Memory B cell (primary cell): ENCODE measurements around the gene TSPAN32.
A peak's percentile ranks its signal among the peaks of the same experiment; 100 is the strongest.

Experiments used
- ATAC-seq: fragments of 150-1000 bp; cut with Tn5 transposase; 2 replicates; pipeline ENCODE4 v1.10.0; 2021; ENCODE audit warnings: low read depth, mild to moderate bottlenecking, moderate library complexity
- DNase-seq, 2 donors: peaks; one replicate each; pipeline ENCODE4 v3.0.0; 2022; ENCODE audit warnings: low spot score in 2 of 2
- H3K27ac Mint-ChIP-seq: one replicate; pipeline ENCODE4 v1.8.0; 2022; ENCODE audit warnings: mild to moderate bottlenecking, moderate library complexity, mixed read lengths
- H3K27me3 Mint-ChIP-seq: one replicate; pipeline ENCODE4 v1.8.0; 2022; ENCODE audit warnings: mixed read lengths
- H3K36me3 Mint-ChIP-seq: one replicate; pipeline ENCODE4 v1.8.0; 2022; ENCODE audit warnings: mild to moderate bottlenecking, mixed read lengths
- H3K4me1 Mint-ChIP-seq: one replicate; pipeline ENCODE4 v1.8.0; 2022; ENCODE audit warnings: mixed read lengths
- H3K4me3 Mint-ChIP-seq: one replicate; pipeline ENCODE4 v1.8.0; 2022; ENCODE audit warnings: mild to moderate bottlenecking, moderate library complexity, mixed read lengths
- H3K9me3 Mint-ChIP-seq: one replicate; pipeline ENCODE4 v1.8.0; 2022; ENCODE audit warnings: mixed read lengths

The TSPAN32 gene, protein sequence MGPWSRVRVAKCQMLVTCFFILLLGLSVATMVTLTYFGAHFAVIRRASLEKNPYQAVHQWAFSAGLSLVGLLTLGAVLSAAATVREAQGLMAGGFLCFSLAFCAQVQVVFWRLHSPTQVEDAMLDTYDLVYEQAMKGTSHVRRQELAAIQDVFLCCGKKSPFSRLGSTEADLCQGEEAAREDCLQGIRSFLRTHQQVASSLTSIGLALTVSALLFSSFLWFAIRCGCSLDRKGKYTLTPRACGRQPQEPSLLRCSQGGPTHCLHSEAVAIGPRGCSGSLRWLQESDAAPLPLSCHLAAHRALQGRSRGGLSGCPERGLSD

DNA sequence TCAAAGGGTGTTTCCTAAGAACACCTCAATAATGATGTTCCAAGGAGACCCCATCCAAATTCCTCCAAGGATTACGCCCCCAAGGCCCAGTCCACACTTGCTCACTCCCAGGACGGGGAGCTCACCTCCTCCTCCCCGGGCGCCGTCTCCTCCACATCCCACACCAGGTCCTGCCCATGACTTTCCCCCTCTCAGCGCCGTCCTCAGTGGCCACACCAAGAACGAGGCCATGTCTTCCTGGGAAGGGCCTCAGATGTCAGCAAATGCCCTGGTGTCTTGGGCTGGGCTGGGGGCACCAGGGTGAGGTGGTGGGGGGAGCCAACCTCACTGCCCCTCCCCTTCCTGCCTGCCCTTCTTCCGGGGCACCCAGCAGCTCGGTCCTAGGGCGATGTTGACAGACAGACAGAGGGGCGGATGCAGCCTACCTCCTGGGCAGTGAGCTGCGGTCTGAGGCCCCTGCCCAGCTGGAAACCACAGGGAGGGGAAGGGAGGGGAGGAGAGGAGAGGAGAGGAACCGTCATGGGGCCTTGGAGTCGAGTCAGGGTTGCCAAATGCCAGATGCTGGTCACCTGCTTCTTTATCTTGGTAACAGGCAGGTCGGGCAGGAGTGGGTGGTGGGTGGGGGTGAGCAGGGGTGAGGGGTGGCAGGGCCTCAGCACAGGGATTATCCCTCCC, at the start of gene TSPAN32, which contains the start of gene C11orf21:
Gene TSPAN32 (plus strand): TSS at position 383 of the 675 bp plus-strand sequence. CDS start 137 bp downstream, at position 520.
Gene C11orf21 (minus strand): TSS at position 288 of the 675 bp plus-strand sequence. CDS start 110 bp downstream, at position 178.
- ATAC-seq: peak; percentile 54
- DNase-seq: peak in 1 of 2 donors; percentile 34
- Mint-ChIP-seq H3K9me3 (no peaks in the 10 kb centered on the region), H3K36me3 (peaks cover 6% of the 10 kb centered on the region), H3K27me3 (no peaks in the 10 kb centered on the region), H3K4me1 (peaks cover 31% of the 10 kb centered on the region), H3K4me3 (peak within 1 kb of the TSS; percentile 92), H3K27ac (peak within 1 kb of the TSS; percentile 90)

DNA sequence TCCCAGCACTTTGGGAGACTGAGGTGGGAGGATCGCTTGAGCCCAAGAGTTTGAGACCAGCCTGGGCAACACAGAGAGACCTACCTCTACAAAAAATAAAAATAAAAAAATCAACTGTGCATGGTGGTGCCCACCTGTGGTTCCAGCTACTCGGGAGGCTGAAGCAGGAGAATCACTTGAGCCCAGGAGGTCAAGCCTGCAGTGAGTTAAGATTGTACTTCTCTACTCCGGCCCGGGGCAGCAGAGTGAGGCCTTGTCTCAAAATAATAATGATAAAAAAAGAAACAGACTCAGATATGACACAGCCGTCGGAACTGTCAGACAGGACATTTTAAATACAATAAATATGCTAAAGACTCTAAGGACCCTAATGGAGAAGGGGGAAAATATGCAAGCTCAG, 49.8 kb upstream of the TSPAN32 start:
- Mint-ChIP-seq H3K27me3 (peaks cover 4% of the 10 kb centered on the region), H3K36me3 (no peaks in the 10 kb centered on the region), H3K27ac (no peak overlapping the region), H3K9me3 (peaks cover 3% of the 10 kb centered on the region), H3K4me1 (peaks cover 3% of the 10 kb centered on the region), H3K4me3 (no peak overlapping the region)
- ATAC-seq: no peak
- DNase-seq: no peak

DNA sequence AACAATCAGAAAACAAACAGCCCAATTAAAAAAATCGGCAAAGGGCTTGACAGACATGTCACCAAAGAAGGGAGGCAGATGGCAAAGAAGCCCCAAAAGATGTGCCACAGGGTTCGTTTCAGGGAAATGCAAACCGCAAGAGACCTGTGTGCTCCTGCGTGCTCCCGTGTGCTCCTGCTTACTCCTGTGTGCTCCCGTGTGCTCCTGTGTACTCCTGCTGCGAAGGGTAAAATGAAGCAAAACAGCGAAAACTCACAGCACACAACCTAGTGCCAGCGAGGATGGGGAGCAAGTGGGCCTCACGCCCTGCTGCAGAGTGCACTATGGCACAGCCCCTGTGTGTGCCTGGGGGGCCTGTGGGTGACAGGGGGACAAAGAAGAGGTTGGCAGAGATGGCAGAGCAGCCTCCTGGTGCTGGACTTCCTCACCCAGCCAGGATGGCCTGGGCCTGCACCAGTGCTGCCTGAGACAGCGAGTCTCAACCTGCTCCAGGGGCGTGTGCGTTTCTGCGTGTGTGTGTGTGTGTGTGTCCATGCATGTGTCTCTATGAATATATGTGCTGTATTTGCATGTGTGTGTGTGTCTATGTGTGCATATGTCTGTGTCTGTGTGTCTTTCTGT, 45.4 kb upstream of the TSPAN32 start:
- no peak overlapping the region for H3K4me3 Mint-ChIP-seq
- H3K9me3 Mint-ChIP-seq: peaks cover 3% of the 10 kb centered on the region
- DNase-seq: no peak
- peaks cover 2% of the 10 kb centered on the region for H3K27me3 Mint-ChIP-seq
- peaks cover 3% of the 10 kb centered on the region for H3K4me1 Mint-ChIP-seq
- H3K36me3 Mint-ChIP-seq: no peaks in the 10 kb centered on the region
- no peak overlapping the region for H3K27ac Mint-ChIP-seq
- no peak for ATAC-seq

DNA sequence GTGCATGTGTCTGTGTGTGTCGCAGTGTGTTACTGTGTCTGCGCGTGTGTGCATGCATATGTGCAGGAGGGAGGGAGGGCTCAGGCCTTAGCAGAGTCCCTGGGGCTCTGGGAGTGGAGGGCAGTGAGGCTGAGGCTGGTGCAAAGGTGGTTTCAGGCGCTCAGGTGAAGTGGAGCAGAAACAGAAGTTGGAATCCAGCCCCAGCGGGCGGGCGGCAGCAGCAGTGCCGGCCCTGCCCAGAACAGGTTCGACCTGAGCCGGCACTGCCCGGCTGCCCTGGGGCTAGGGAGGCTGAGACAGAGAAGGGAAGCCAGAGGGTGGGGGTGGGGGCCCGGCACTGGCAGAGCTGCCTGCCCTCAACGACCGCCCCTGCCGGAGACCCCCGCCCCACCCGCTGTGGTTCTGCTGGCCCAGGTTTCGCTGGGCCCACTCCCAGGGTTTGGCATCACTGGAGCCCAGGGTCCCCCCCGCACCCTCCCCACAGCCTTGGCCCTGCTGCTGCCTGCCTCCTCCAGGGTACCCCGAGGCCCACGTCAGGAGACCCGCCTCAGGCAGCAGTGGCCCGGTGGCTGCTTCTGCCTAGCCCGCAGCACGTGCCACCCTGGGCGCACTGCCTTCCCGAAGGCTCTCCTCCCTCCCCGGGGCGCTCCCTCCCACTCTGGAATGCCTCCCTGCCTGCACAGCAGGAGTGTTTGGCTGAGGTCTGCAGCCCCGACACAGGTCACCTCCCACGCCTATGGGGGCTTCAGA, 44.7 kb upstream of the TSPAN32 start:
- H3K27ac Mint-ChIP-seq: no peak overlapping the region
- H3K27me3 Mint-ChIP-seq: peaks cover 2% of the 10 kb centered on the region
- H3K4me3 Mint-ChIP-seq: no peak overlapping the region
- no peak for ATAC-seq
- no peaks in the 10 kb centered on the region for H3K36me3 Mint-ChIP-seq
- no peak for DNase-seq
- H3K9me3 Mint-ChIP-seq: peaks cover 3% of the 10 kb centered on the region
- H3K4me1 Mint-ChIP-seq: peaks cover 3% of the 10 kb centered on the region

DNA sequence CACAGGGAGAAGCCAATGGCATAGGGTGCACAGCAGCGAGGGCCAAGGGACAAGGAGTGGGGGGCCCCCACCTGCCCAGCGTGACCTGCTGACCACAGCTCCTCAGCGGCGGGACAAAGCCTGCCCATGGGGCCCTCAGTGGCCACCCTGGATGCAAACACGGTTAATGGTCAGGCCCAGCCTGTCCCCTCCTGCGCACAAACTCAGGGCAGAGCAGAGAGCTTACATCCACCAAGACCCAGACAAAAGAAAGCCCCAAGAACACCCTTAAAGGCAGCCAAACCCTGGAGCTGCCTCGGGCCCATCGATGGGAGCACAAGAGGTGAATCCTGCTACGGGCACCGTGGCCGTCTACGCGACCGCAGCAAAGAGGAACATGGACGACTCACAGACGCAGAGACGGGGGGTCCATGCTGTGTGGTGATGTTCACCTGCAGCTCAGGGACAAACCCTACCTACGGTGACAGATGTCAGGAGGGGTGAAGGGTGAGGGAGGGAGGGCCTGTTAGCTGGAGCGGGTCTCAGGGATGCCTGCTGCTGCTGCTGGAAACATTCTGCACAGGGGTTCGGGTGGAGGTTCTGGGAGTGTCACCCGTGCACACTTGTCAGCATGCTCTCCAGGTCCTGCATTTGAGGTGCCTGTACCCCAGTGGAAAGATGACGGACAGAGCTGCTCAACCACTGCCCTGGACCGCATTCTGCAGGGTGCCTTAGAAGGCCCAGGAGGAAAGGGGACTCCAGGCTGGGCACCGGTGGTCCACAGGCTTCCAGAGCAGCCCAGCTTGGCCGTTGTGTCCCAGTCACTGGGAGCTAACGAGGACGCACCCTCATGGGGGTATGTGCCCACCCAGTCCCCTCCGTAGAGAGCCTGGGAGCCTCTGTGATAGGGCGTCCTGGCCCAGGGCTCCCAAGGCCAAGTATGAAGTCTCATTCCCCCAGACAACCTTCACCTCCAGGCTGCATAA, 43.0 kb upstream of the TSPAN32 start:
- Mint-ChIP-seq H3K4me1 (peaks cover 3% of the 10 kb centered on the region), H3K9me3 (peaks cover 2% of the 10 kb centered on the region), H3K4me3 (no peak overlapping the region), H3K27ac (no peak overlapping the region), H3K36me3 (no peaks in the 10 kb centered on the region), H3K27me3 (peaks cover 2% of the 10 kb centered on the region)
- no peak for DNase-seq
- ATAC-seq: no peak

DNA sequence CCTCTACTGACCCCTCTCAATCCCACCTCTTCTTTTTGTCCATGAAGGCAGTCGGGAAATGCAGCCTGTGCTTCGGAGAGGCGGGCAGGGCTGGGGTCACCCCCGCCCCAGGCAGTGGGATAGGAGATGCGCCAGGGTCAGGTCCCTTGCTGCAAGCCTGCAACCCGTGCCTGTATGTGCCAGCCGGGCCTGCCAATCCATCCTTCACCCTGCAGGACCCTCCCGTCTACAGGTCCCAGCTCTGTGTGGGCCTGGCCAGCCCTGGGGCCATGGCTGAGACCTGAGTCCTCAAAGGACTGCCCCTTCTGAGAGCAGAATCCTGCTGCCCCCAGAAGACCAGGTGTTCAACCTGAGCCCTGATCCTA, 42.4 kb upstream of the TSPAN32 start:
- no peaks in the 10 kb centered on the region for H3K36me3 Mint-ChIP-seq
- DNase-seq (no peak), ATAC-seq (no peak)
- H3K4me1 Mint-ChIP-seq: peaks cover 3% of the 10 kb centered on the region
- no peak overlapping the region for H3K27ac Mint-ChIP-seq
- H3K4me3 Mint-ChIP-seq: no peak overlapping the region
- H3K27me3 Mint-ChIP-seq: peaks cover 2% of the 10 kb centered on the region
- H3K9me3 Mint-ChIP-seq: peaks cover 2% of the 10 kb centered on the region

DNA sequence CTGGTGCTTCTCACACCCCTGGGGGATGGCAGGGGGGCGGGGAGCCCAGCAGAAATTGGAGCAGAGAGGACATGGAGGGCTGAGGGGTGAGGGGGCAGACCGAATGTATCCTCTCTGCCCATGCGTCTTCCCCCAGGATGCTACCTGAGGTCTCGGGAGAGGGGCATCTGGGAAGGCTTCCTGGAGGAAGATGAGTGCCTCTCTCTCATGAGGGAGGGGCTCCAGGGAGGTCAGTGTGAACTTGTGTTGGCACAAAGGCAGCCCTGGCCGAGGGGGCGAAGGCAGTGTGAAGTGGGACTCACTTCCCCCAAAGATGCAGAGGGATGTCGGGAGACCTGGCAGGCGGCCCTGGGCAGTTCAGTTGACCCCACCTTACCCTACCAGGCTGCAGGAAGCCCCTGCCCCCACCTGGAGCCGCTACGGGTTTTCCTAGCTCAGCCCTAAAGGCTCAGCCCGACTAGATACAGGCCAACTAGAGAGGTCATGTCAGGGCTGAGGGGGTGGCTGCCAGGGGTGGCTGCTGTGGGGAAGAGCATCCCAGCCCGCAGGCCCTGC, 41.8 kb upstream of the TSPAN32 start:
- H3K27me3 Mint-ChIP-seq: peaks cover 2% of the 10 kb centered on the region
- ATAC-seq (no peak), DNase-seq (no peak)
- H3K4me3 Mint-ChIP-seq: no peak overlapping the region
- no peak overlapping the region for H3K27ac Mint-ChIP-seq
- peaks cover 3% of the 10 kb centered on the region for H3K4me1 Mint-ChIP-seq
- H3K36me3 Mint-ChIP-seq: no peaks in the 10 kb centered on the region
- H3K9me3 Mint-ChIP-seq: no peaks in the 10 kb centered on the region

DNA sequence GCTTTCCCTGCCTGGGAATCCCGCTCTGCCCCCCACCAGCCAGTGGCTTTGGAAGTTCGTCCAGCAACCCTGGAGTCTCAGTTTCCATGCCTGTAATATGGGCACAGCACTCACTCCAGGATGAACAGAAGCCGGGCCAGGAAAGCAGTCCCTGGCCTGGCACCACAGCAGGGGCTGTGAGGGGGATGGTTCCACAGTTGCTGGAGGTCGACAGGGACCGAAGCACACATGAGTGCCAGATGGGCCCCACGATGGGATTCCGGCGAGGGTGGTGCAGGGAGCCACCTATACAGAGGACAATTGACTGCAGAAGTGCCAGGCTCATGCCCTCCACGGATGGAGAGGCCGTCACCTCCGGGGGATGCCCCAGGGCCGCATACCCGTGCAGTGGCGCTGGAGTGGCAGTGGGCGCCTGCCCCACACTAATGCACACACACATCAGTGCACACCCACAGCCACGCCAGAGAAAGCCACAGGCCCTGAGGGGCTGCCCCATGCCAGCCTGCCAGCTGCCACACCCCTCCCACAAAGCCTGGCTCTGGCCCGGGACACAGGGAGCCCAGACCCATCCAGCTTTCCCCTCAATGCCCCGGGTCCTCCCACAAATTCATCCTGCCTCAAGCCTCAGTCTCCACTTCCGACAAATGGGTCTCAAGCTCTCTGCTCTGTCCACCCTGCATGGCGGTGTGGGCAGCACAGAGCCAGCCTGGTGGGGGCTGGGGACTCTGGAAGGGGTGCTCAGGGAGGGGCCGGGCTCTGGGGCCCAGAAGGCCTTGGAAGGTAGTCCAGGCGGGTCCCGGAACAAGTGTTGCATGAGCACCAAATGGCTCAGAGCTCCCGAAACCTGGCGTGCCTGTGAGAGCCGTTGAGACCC, 41.1 kb upstream of the TSPAN32 start:
- ATAC-seq (no peak), DNase-seq (no peak)
- Mint-ChIP-seq H3K27me3 (peaks cover 2% of the 10 kb centered on the region), H3K27ac (no peak overlapping the region), H3K4me1 (peaks cover 8% of the 10 kb centered on the region), H3K4me3 (no peak overlapping the region), H3K36me3 (no peaks in the 10 kb centered on the region), H3K9me3 (no peaks in the 10 kb centered on the region)

DNA sequence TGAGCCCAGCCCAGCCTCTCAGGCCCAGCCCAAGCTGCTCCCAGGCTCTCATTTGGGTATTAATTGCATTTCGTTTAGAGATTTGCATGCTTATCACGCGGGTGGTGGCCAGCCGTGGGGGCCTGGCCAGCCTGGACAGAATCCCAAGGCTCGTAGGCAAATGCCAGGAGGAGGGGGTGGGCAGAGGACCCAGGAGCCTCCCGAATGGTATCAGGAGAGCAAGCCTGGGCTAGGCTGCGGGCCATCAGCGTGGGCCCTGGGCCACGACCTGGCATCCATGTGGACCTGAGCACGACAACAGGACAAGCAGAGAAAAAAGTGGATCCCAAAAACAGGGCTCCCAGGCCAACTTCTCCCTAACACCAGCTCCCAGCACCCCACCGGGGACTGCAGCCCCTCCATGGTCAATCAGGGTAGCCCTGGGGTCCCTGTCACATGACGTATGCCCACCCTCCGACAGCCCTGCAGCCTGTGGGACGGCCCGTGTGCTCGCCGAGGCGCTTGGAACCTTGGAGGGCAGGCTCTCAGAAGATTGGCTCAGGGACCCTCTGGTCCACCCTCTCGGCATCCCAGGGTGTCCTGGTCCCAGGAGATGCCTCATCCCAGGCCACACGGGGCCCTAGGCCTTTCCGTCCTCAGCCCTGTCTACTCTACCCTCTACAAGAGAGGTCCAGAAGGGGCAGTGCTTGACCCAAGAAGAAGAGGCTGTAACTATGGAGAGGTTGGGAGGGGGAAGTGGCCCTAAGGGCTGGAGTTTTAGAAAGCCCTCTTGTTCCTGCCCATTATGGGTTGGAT, 40.2 kb upstream of the TSPAN32 start:
- Mint-ChIP-seq H3K27me3 (peaks cover 2% of the 10 kb centered on the region), H3K36me3 (no peaks in the 10 kb centered on the region), H3K4me1 (peaks cover 16% of the 10 kb centered on the region), H3K9me3 (no peaks in the 10 kb centered on the region), H3K27ac (no peak overlapping the region), H3K4me3 (no peak overlapping the region)
- no peak for DNase-seq
- no peak for ATAC-seq

DNA sequence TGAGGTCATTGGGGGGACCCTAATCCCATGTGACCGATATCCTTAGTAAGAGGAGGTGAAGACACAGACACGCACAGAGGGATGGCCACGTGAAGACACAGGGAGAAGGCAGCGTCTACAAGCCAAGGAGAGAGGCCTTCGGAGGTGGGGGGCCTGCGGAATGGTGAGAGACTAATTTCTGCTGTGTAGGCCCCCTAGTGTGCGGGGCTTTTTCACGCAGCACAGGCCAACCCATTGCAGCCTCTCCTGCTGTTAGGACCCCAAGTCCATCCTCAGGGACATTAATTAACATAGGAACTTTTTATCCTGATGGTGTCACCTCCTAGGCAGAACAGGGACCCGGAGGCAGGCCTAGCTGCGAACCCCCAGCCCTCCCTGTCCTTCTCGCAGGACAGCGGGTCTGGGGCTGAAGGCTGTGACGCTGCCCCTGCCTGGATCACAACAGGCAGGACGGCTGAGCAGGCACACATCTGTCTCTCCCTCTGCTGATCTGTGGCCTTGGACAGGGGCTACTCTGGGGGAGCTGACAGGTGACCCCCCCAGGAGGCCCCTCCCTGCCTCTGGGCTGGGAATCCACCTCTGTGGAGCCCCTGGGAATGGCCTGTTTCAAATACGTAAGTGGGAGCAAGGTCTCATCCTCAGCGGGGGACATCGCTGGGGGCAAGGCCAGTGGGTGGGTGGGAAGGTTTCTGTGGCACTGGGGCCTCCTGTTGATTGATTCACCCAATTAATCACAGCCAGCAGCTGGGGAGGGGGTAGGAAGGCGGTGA, 39.3 kb upstream of the TSPAN32 start:
- H3K27ac Mint-ChIP-seq: no peak overlapping the region
- DNase-seq (no peak), ATAC-seq (no peak)
- H3K4me1 Mint-ChIP-seq: peaks cover 15% of the 10 kb centered on the region
- no peak overlapping the region for H3K4me3 Mint-ChIP-seq
- peaks cover 2% of the 10 kb centered on the region for H3K27me3 Mint-ChIP-seq
- H3K36me3 Mint-ChIP-seq: no peaks in the 10 kb centered on the region
- no peaks in the 10 kb centered on the region for H3K9me3 Mint-ChIP-seq

DNA sequence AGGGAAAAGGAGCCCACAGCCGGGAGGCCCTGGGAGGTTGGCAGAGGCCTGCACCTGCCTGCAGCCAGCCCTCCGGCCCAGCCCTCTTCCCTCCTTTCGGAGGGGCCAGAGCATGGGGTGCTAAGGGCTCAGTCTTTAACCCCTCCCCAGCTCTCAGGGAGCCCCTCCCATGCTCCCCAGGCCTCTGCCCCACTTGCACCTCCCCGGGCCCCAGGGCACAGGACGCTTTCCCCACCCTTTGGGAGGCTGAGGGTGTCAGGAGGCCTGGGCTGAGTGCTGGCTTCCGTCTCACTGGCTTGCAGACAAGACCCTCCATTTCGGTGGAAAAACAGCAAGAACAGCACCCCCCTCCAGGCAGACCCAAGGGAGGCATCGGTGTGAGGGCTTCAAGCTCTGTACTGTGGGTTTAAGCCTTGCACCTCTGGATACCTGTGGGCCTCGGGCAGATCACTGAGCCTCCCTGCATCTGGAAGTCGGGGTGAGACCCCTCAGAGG, 38.7 kb upstream of the TSPAN32 start:
- no peaks in the 10 kb centered on the region for H3K36me3 Mint-ChIP-seq
- no peak overlapping the region for H3K27ac Mint-ChIP-seq
- H3K4me3 Mint-ChIP-seq: no peak overlapping the region
- no peaks in the 10 kb centered on the region for H3K9me3 Mint-ChIP-seq
- no peak for DNase-seq
- H3K27me3 Mint-ChIP-seq: peaks cover 2% of the 10 kb centered on the region
- H3K4me1 Mint-ChIP-seq: peaks cover 19% of the 10 kb centered on the region
- no peak for ATAC-seq
